Raji (cell line): ENCODE results near the gene UBP1.

Experiments
- POLR2A ChIP-seq: IDR thresholded peaks from 2 replicates; pipeline ENCODE4 v1.6.1; 2011; ENCODE audit warnings: low read depth, low read length, control low read depth; ENCODE audit not compliant: insufficient read depth

Gene UBP1

DNA sequence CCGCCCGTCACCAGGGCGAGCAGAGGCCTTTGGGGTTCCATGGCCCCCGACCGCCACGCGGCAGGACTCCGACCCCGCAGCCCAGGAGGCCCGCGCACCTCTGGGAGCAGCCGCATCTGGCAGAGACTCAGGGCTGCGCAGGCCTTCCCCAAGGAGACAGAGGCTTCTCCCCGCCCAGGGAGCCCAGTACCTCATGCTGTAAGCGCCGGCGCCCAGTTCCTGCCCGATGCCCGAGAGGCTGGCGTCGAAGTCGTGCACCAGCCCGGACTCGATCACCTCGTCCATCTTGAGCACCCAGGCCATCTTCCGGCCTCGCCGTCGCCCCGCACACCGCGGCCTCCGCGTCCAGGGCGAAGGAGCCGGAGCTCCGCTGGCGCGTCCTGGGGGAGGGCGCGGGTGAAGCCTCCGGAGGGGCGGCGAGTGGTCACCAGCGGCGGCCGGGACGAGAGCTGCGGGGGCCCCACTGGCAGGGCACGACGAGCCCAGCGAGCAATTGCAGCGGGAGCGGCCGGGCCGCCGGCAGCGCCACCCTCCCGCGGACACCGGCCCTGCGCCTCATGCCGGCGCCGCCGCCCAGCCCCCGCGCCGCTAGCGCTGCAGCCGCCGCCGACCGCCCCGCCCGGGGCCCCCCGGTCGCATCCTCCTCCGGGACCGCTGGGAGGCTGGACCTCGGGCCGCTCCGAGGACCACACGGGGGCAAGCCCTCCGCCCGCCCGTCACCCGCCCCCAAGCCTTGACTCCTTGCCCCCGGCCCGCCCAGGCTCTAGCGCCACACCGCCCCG lies 468 bp downstream of the UBP1 start:
- TF ChIP-seq POLR2A: peak; percentile 70; the same call in 1 of the 2 replicates

DNA sequence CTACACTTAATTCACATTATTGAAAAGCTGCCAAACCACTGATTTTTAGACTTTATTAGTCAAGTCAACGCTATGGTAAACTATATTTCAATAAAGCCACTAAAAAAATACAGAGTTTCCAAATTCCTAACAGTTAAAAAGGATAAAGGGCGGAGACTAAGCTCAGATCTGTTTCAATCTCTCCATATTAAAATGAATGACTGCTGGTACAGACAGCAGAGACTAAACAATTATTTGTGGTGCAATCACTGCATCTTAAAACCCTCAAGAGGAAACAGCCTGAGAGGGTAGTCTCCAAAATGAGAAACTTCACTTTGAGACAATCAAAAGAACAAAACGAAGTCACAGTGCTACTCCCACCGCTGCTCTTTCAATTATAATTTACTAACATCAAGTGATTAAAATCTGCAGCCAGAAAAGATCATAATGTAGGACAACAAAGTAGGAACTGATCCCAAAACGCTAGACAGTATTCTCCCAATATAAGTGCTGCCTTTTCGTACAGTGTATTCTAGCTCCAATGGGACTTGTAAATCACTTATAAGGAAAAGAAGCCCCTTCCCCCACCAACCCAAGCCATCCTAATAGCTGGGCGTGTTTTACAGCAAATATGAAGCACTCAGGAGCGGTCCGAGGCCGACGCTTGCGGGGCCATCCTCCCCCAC lies 1.2 kb downstream of the UBP1 start:
- TF ChIP-seq POLR2A: no peak

DNA sequence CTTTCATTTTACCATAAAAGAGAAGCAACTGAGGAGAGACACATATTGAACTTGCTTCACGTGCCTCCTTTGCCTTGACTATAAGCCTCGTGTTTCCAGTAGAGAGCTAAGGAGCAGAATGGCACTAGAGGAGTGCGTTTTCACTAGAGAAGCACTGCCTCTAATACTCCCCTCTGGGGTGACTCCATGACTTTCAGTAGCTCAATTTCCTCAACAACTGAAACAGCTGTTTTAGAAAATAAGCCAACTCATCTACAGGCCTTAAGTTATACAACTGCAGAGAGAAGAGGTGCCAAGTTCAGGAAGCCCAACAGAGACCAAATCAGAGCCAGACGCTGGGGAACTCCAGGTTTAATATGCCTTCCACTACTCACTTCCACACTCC lies 1.9 kb downstream of the UBP1 start:
- no peak for TF ChIP-seq POLR2A

GRCh38 chr3:33437556-33438283 lies 2.5 kb downstream of the UBP1 start:
- TF ChIP-seq POLR2A: no peak

DNA sequence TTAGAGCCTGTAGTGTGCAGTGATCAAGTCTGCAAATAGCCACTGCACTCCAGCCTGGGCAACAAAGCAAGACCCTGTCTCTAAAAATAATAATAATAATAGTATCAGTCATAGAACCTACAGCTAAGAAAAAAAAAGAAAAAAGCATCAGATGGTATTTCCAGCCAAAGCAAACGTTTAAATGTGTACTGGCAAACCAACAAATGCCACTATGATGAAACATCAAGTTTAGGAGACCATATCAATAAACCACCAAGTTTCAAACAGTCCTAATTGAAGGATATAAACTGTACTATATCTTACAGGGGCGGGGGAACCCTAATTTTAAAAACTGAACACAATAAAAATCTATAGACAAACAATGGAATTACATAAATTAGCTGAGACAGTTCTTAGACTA lies 6.4 kb downstream of the UBP1 start:
- TF ChIP-seq POLR2A: no peak

DNA sequence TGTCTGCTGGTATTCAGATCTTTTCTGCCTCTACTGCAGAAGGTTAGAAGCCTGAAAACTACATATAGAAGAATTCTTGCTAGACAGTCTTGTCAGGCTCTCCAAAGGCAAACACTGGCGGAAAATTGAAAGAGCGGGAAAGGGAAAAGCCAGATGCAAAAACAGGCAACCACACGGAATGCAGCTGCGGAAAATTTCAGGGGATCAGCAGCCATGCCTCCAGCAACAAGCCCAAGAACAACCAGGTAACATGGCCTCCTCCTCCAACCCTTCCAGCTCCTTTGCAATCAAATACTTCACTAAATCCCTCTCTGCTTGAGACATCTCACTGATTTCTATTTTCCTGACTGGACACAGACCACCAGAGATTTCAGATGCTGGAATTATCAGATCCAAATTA lies 9.6 kb downstream of the UBP1 start:
- no peak for TF ChIP-seq POLR2A

DNA sequence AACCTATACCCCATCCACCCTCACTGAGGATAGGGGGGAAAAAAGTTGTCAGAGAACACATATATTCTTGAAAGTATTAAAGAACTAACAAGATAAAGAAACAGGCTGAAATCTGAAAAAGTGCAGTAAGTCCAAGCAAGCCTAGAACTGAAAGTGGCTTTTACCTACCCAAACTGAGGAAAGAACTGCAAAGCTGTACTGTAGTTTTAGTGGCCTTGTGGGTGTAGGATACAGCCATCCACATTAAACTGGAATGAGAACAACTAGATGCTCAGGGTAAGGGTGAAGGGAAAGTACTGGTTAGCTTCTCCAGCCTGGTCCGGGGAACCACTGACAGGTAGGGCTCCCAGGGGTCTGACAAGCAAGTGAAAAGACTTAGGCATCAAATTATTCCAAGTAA lies 10.1 kb downstream of the UBP1 start:
- no peak for TF ChIP-seq POLR2A

- TF ChIP-seq POLR2A: no peak
These were observed 11.5 kb downstream of the UBP1 start for GRCh38 chr3:33428734-33429133.

- no peak for TF ChIP-seq POLR2A
These were observed 13.4 kb downstream of the UBP1 start for GRCh38 chr3:33426630-33427317.

DNA sequence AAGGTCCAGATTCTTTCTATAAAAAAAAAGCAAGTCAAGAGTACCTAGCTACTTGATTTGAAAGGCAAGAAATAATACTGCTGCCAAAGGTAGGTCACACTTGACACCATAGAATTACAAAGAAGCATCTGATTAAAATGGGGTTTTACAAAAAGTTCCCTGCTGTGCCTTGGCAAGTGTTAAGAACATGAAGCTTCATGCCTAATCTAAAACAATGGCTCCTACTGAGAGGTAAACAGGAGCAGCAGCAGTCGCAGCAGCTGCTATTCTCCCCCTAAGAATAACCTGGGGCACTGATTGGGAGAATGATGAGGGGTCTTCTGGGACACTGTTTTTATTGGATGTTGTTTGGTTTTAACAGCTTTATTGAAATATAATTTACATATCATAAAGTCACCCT lies 14.1 kb downstream of the UBP1 start:
- TF ChIP-seq POLR2A: no peak

- TF ChIP-seq POLR2A: no peak
These were observed 14.8 kb downstream of the UBP1 start for GRCh38 chr3:33425453-33425852.

GRCh38 chr3:33424606-33425452 lies 15.4 kb downstream of the UBP1 start:
- no peak for TF ChIP-seq POLR2A

GRCh38 chr3:33420966-33421365 lies 19.2 kb downstream of the UBP1 start:
- TF ChIP-seq POLR2A: no peak

DNA sequence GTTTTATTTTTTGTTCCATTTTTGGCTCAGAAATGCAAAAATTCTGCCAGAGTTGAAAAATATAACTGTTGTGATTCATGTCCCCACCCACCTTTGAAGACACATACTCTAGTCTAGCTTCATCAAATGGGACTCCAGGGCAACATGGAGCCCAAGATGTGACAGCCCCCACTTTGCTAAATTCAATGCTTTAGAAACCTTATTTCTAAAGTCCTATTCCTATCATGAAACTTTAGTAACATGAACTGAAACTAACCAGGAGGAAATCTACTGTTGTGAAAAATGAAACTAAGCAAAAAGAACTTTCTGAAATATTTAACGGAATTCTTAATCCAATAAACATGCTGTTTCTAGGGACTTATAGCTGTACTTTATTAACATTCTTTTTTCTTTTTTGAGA lies 20.3 kb downstream of the UBP1 start:
- TF ChIP-seq POLR2A: no peak
